NB4 (cell line): ENCODE measurements around the gene SNX25.

Experiments used
- DNase-seq: peaks from one replicate; pipeline ENCODE4 v3.0.0; 2010; ENCODE audit warnings: low read depth
- H3K4me3 ChIP-seq: one replicate; pipeline ENCODE4 v1.5.1; 2011; ENCODE audit warnings: mild to moderate bottlenecking, low read depth, low read length, moderate library complexity
- CTCF ChIP-seq: IDR thresholded peaks from one replicate; pipeline ENCODE4 v1.5.1; 2012; ENCODE audit warnings: low read depth, low read length
- MAX ChIP-seq: IDR thresholded peaks from 2 replicates; pipeline ENCODE4 v1.6.1; 2011; ENCODE audit warnings: low read depth, low read length
- MYC ChIP-seq: IDR thresholded peaks from 2 replicates; pipeline ENCODE4 v1.6.1; 2011; ENCODE audit warnings: low read depth, low read length
- POLR2A ChIP-seq: IDR thresholded peaks from 2 replicates; pipeline ENCODE4 v1.6.1; 2011; ENCODE audit warnings: mild to moderate bottlenecking; ENCODE audit not compliant: insufficient read length; ENCODE audit errors: extremely low read depth

Gene SNX25

GRCh38 chr4:185411849-185412248 is 202.5 kb downstream of the SNX25 start:
- TF ChIP-seq POLR2A, result no peak
- no peak for TF ChIP-seq MAX
- no peak for TF ChIP-seq MYC
- no peak for TF ChIP-seq CTCF
- no peak for DNase-seq
- no peak overlapping the region for H3K4me3 ChIP-seq

GRCh38 chr4:185412412-185412811 is 203.0 kb downstream of the SNX25 start:
- DNase-seq, result no peak
- TF ChIP-seq MAX (no peak), CTCF (no peak), POLR2A (no peak), MYC (no peak)
- H3K4me3 ChIP-seq, result no peak overlapping the region
